ENCODE measurements around the gene ITM2A. TPM values are rescaled to one million over a fixed set of nuclear protein-coding genes. Genes with fewer than 3 reads are reported as not detected.

The ITM2A gene
- total RNA-seq (2022) (17.7 and 25.7 TPM in 2 replicates), Bru-seq, nascent RNA (percentile 39 among the genes with signal in this experiment), BruChase-seq, experiment 1, labeled RNA remaining after a 6-hour chase (percentile 65 among the genes with signal in this experiment), BruChase-seq, experiment 2, labeled RNA remaining after a 2-hour chase (percentile 46 among the genes with signal in this experiment)
- long read RNA-seq, transcript ITM2A-201 (6 exons, 1,641 nt): major isoform, 45 of 57 reads
- long read RNA-seq, transcript ITM2A-202 (5 exons, 1,698 nt): minor isoform, 9 of 57 reads
- long read RNA-seq, partial matches to known transcripts: 1 of 57 reads
- long read RNA-seq, other reads (novel, unspliced or antisense): 2 of 57 reads

DNA sequence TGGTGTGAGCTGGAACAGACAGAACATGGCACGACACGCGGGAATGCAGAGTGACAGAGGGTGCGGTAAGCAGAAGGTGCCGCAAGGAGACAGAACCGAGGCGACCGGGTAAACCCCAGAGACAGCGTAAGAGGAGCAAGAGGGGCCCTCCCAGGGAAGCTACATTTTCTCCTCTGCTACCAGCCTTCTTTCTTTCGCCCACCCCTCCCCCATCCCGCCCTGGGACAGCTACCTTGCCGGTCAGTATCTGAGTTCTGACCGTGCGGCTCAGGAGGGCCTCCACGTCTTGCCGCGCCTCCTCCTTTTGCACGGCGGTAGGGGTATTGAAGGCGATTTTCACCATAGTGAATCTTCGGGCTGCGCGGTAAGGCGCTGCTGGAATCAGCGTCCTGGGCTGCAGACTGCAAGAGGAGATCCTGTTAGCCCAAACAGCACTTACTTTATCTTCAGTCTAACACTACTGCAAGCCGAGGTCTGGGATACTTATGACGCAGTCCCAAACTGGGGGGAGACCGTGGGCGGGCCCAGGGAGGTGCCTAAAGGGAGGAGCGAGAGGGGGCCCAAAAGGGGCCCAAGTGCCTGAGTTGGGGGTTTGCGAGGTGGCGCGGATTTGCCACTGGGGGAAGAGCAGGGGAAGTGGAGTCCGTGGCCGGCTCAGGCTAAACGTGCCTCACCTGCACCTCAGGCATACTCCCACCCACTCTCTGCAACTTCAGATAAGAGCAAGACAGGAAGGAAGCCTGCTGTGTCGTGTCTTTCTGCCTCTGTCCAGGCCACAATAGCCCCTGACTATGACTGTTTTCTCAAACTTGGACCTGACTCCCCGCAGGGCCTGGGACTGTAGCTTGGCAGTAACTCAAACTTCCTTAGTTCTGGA lies at the start of gene ITM2A:
TSS of gene ITM2A (minus strand) at position 462 of the 877 bp plus-strand sequence. CDS start at position 343, 119 bp downstream.
- TF ChIP-seq, protein P1, sequence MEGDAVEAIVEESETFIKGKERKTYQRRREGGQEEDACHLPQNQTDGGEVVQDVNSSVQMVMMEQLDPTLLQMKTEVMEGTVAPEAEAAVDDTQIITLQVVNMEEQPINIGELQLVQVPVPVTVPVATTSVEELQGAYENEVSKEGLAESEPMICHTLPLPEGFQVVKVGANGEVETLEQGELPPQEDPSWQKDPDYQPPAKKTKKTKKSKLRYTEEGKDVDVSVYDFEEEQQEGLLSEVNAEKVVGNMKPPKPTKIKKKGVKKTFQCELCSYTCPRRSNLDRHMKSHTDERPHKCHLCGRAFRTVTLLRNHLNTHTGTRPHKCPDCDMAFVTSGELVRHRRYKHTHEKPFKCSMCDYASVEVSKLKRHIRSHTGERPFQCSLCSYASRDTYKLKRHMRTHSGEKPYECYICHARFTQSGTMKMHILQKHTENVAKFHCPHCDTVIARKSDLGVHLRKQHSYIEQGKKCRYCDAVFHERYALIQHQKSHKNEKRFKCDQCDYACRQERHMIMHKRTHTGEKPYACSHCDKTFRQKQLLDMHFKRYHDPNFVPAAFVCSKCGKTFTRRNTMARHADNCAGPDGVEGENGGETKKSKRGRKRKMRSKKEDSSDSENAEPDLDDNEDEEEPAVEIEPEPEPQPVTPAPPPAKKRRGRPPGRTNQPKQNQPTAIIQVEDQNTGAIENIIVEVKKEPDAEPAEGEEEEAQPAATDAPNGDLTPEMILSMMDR (IDR thresholded peaks at IDR 0.05; ENCODE audit: unreplicated experiment): no peak
- Mint-ChIP-seq H3K4me3 (ENCODE audit: low read depth, unreplicated experiment) (peak within 1 kb of the TSS; percentile 84), H3K27ac (ENCODE audit: unreplicated experiment) (peak within 1 kb of the TSS; percentile 70), H3K9me3 (ENCODE audit: low read depth, unreplicated experiment) (no peaks in the 10 kb centered on the region), H3K4me1 (ENCODE audit: low read depth, unreplicated experiment) (peaks cover 36% of the 10 kb centered on the region), H3K27me3 (ENCODE audit: unreplicated experiment) (no peaks in the 10 kb centered on the region), H3K36me3 (ENCODE audit: insufficient read depth, unreplicated experiment) (peaks cover 12% of the 10 kb centered on the region)
- peak; percentile 18 for DNase-seq
- intact Hi-C loops (cut with micrococcal nuclease; ENCODE audit: unreplicated experiment): loop anchor here (5.0 kb wide), 1 partner anchor 45 kb away; no protein-coding TSS in a partner anchor
- CTCF ChIA-PET: no interaction called here
- no TSS peak for BruUV-seq (replicated peaks)

- Mint-ChIP-seq H3K9me3 (ENCODE audit: low read depth, unreplicated experiment) (no peaks in the 10 kb centered on the region), H3K36me3 (ENCODE audit: insufficient read depth, unreplicated experiment) (no peaks in the 10 kb centered on the region), H3K27ac (ENCODE audit: unreplicated experiment) (peak overlapping the region; percentile 70), H3K27me3 (ENCODE audit: unreplicated experiment) (no peaks in the 10 kb centered on the region), H3K4me3 (ENCODE audit: low read depth, unreplicated experiment) (no peak overlapping the region), H3K4me1 (ENCODE audit: low read depth, unreplicated experiment) (peaks cover 8% of the 10 kb centered on the region)
- intact Hi-C loops (cut with micrococcal nuclease; ENCODE audit: unreplicated experiment): loop anchor here (10.0 kb wide), 1 partner anchor 860 kb away; no protein-coding TSS in a partner anchor
- CTCF ChIA-PET: no interaction called here
- BruUV-seq (replicated peaks): no TSS peak
- TF ChIP-seq, protein P1 (IDR thresholded peaks at IDR 0.05; ENCODE audit: unreplicated experiment): no peak
- DNase-seq: no peak
Measured at GRCh38 chrX:79415056-79415455, 47.9 kb upstream of the ITM2A start.

- H3K27me3 Mint-ChIP-seq (ENCODE audit: unreplicated experiment): no peaks in the 10 kb centered on the region
- BruUV-seq (replicated peaks): no TSS peak
- TF ChIP-seq, protein P1 (IDR thresholded peaks at IDR 0.05; ENCODE audit: unreplicated experiment): no peak
- intact Hi-C loops (cut with micrococcal nuclease; ENCODE audit: unreplicated experiment): loop anchor here (5.0 to 10.0 kb wide), 3 partner anchors 47 to 859 kb away; partner anchors contain the start of gene ITM2A
- CTCF ChIA-PET: no interaction called here
- no peaks in the 10 kb centered on the region for H3K9me3 Mint-ChIP-seq (ENCODE audit: low read depth, unreplicated experiment)
- H3K27ac Mint-ChIP-seq (ENCODE audit: unreplicated experiment): no peak overlapping the region
- no peaks in the 10 kb centered on the region for H3K36me3 Mint-ChIP-seq (ENCODE audit: insufficient read depth, unreplicated experiment)
- no peak for DNase-seq
- H3K4me1 Mint-ChIP-seq (ENCODE audit: low read depth, unreplicated experiment): peaks cover 8% of the 10 kb centered on the region
- H3K4me3 Mint-ChIP-seq (ENCODE audit: low read depth, unreplicated experiment): no peak overlapping the region
Measured at GRCh38 chrX:79413963-79414362, 46.8 kb upstream of the ITM2A start.

GRCh38 chrX:79412972-79413371 lies 45.8 kb upstream of the ITM2A start:
- H3K36me3 Mint-ChIP-seq (ENCODE audit: insufficient read depth, unreplicated experiment): no peaks in the 10 kb centered on the region
- DNase-seq: no peak
- TF ChIP-seq, protein P1 (IDR thresholded peaks at IDR 0.05; ENCODE audit: unreplicated experiment): peak; percentile 39
- H3K27me3 Mint-ChIP-seq (ENCODE audit: unreplicated experiment): no peaks in the 10 kb centered on the region
- H3K4me1 Mint-ChIP-seq (ENCODE audit: low read depth, unreplicated experiment): peaks cover 8% of the 10 kb centered on the region
- CTCF ChIA-PET: no interaction called here
- no peaks in the 10 kb centered on the region for H3K9me3 Mint-ChIP-seq (ENCODE audit: low read depth, unreplicated experiment)
- intact Hi-C loops (cut with micrococcal nuclease; ENCODE audit: unreplicated experiment): loop anchor here (5.0 to 10.0 kb wide), 3 partner anchors 46 to 858 kb away; partner anchors contain the start of gene ITM2A
- peak overlapping the region; percentile 27 for H3K27ac Mint-ChIP-seq (ENCODE audit: unreplicated experiment)
- no TSS peak for BruUV-seq (replicated peaks)
- peak overlapping the region; percentile 36 for H3K4me3 Mint-ChIP-seq (ENCODE audit: low read depth, unreplicated experiment)

Data from Calu3 (cell line).